HFF-Myc (cell line): ENCODE measurements around the gene TRABD2B.

Source experiments
- DNase-seq: peaks from one replicate; pipeline ENCODE4 v3.0.0-alpha.2; 2011; ENCODE audit warnings: low read depth; ENCODE audit errors: extremely low read depth
- H3K4me3 ChIP-seq: replicated peaks from 2 replicates; pipeline ENCODE4 v1.5.1; 2011; ENCODE audit warnings: low read depth, mild to moderate bottlenecking, control low read depth, low read length
- CTCF ChIP-seq: IDR thresholded peaks from 2 replicates; pipeline ENCODE4 v1.5.1; 2012; ENCODE audit warnings: mild to moderate bottlenecking, low read depth, low read length, control low read depth; ENCODE audit errors: missing control alignments

TRABD2B gene

GRCh38 chr1:47755101-47755990 is 241.8 kb downstream of the TRABD2B start:
- peak; percentile 67 for TF ChIP-seq CTCF
- no peak for DNase-seq
- no peak overlapping the region for H3K4me3 ChIP-seq

- DNase-seq, result no peak
- H3K4me3 ChIP-seq, result no peak overlapping the region
- no peak for TF ChIP-seq CTCF
Observed at GRCh38 chr1:47754221-47754620, 243.0 kb downstream of the TRABD2B start.

- no peak for TF ChIP-seq CTCF
- DNase-seq, result no peak
Observed at GRCh38 chr1:47753808-47754207, 243.4 kb downstream of the TRABD2B start.

GRCh38 chr1:47752559-47752958 is 244.6 kb downstream of the TRABD2B start:
- no peak for DNase-seq
- TF ChIP-seq CTCF, result no peak
- H3K4me3 ChIP-seq, result no peak overlapping the region

More at GRCh38 chr1:47753808-47754207, 243.4 kb downstream of the TRABD2B start:
- no peak overlapping the region for H3K4me3 ChIP-seq

- no peak for DNase-seq
- H3K4me3 ChIP-seq, result no peak overlapping the region
- no peak for TF ChIP-seq CTCF
Observed at GRCh38 chr1:47751996-47752451, 245.2 kb downstream of the TRABD2B start.

- DNase-seq, result no peak
- no peak for TF ChIP-seq CTCF
- no peak overlapping the region for H3K4me3 ChIP-seq
Observed at GRCh38 chr1:47751193-47751592, 246.0 kb downstream of the TRABD2B start.
